Measurements from ENCODE around the gene PDE12.

DNA sequence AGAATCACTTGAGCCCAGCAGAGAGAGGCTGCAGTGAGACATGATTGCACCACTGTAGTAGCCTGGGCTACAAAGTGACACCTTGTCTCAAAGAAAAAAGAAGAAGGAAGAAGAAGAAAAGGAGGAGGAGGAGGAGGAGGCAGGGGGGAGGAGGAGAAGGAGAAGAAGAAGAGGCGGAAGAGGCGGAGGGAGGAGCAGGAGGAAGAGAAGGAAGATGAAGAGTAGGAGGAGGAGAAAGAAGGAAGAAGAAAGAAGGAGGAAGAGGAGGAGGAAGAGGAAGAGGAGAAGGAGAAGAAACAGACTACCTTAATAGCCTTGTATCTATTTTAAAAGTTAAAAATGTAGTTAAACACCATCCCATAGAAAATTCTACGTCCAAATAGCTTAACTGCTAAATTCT, 60.2 kb downstream of the PDE12 start:
- TF ChIP-seq YY1 (IDR thresholded peaks at IDR 0.05; ENCODE audit: insufficient read depth, insufficient read length) (no peak), ZNF274 (IDR thresholded peaks at IDR 0.05; ENCODE audit: low read depth, low read length) (no peak)
